IMR-90 (cell line): ENCODE results near the gene CHORDC1. TPM values are rescaled to one million over a fixed set of nuclear protein-coding genes. Genes with fewer than 3 reads are reported as not detected.

Source experiments
- ATAC-seq: fragments of 200-7000 bp; cut with Tn5 transposase; 2 replicates; pipeline ENCODE4 v1.9.1; 2020; ENCODE audit warnings: low read depth, mild to moderate bottlenecking, moderate library complexity
- BruUV-seq: library from RNA; stranded (reverse); fragments of 400-500 nt; replicated peaks from 2 replicates; lab custom pipeline; 2021; lab: Mats Ljungman, UMichigan
- CTCF ChIA-PET: fragments of 300-600 bp; formaldehyde crosslinking; extraction: SDS; loops from one replicate; lab custom pipeline; 2021; ENCODE audit warnings: antibody characterized with exemption; lab: Yijun Ruan, JAX
- POLR2A ChIA-PET: fragments of 300-600 bp; sonication (Branson Sonifier 250); formaldehyde crosslinking; loops from one replicate; lab custom pipeline; 2022; ENCODE audit warnings: antibody characterized with exemption; ENCODE audit not compliant: unreplicated experiment; lab: Charles Lee
- DNase-seq: peaks from one replicate; pipeline ENCODE4 v3.0.0; 2013
- H2AFZ ChIP-seq: replicated peaks from 2 replicates; pipeline ENCODE3; 2013; ENCODE audit warnings: low read length, mild to moderate bottlenecking; ENCODE audit not compliant: poor library complexity
- H2AK5ac ChIP-seq: 2 replicates; pipeline ENCODE4 v1.6.1; 2013; ENCODE audit warnings: low read depth, low read length, inconsistent platforms
- H2AK9ac ChIP-seq: replicated peaks from 2 replicates; pipeline ENCODE3; 2013; ENCODE audit warnings: mild to moderate bottlenecking, low read depth, low read length, moderate library complexity; ENCODE audit not compliant: poor library complexity
- H2BK120ac ChIP-seq: 2 replicates; pipeline ENCODE4 v1.6.1; 2013; ENCODE audit warnings: low read depth, low read length, inconsistent platforms
- H2BK15ac ChIP-seq: 3 replicates; pipeline ENCODE4 v1.6.1; 2013; ENCODE audit warnings: low read depth, low read length, inconsistent platforms
- H2BK20ac ChIP-seq: 2 replicates; pipeline ENCODE4 v1.6.1; 2013; ENCODE audit warnings: low read depth, mild to moderate bottlenecking, inconsistent platforms, low read length, moderate library complexity
- H2BK5ac ChIP-seq: 2 replicates; pipeline ENCODE4 v1.6.1; 2013; ENCODE audit warnings: mild to moderate bottlenecking, low read depth, low read length, inconsistent platforms; ENCODE audit not compliant: poor library complexity, severe bottlenecking
- H3K14ac ChIP-seq: replicated peaks from 2 replicates; pipeline ENCODE4 v1.6.1; 2013; ENCODE audit warnings: low read depth, low read length, inconsistent platforms
- H3K18ac ChIP-seq: 2 replicates; pipeline ENCODE4 v1.6.1; 2013; ENCODE audit warnings: low read depth, low read length, control low read depth
- H3K23ac ChIP-seq: 2 replicates; pipeline ENCODE4 v1.6.1; 2013; ENCODE audit warnings: low read depth, low read length, inconsistent platforms
- H3K27ac ChIP-seq: 2 replicates; pipeline ENCODE4 v1.5.1; 2013; ENCODE audit warnings: mild to moderate bottlenecking, control low read depth, low read length; ENCODE audit not compliant: insufficient read depth
- H3K27me3 ChIP-seq: 2 replicates; pipeline ENCODE4 v1.6.1; 2013; ENCODE audit warnings: low read length; ENCODE audit not compliant: control insufficient read depth, insufficient read depth
- H3K36me3 ChIP-seq: 2 replicates; pipeline ENCODE4 v1.6.1; 2013; ENCODE audit warnings: low read length, mixed read lengths; ENCODE audit not compliant: control insufficient read depth, insufficient read depth
- H3K4ac ChIP-seq: 2 replicates; pipeline ENCODE4 v1.6.1; 2013; ENCODE audit warnings: low read depth, low read length, inconsistent platforms
- H3K4me1 ChIP-seq: 2 replicates; pipeline ENCODE4 v1.6.1; 2013; ENCODE audit warnings: low read length, mixed read lengths; ENCODE audit not compliant: control insufficient read depth, insufficient read depth
- H3K4me2 ChIP-seq: 2 replicates; pipeline ENCODE4 v1.6.1; 2013; ENCODE audit warnings: low read depth, mild to moderate bottlenecking, control low read depth, low read length, moderate library complexity
- H3K4me3 ChIP-seq: 2 replicates; pipeline ENCODE4 v1.5.1; 2013; ENCODE audit warnings: low read depth, mild to moderate bottlenecking, control low read depth, low read length, moderate library complexity; ENCODE audit not compliant: insufficient read depth
- H3K56ac ChIP-seq: 2 replicates; pipeline ENCODE4 v1.6.1; 2013; ENCODE audit warnings: low read length, inconsistent platforms; ENCODE audit not compliant: insufficient read depth; ENCODE audit errors: extremely low read depth
- H3K79me1 ChIP-seq, 2 experiments: 2 replicates each; pipeline ENCODE4 v1.6.1; 2013; ENCODE audit warnings: low read length in 2 of 2, inconsistent platforms in 1 of 2, low read depth in 1 of 2
- H3K9ac ChIP-seq: 2 replicates; pipeline ENCODE4 v1.6.1; 2013; ENCODE audit warnings: low read depth, low read length, control low read depth
- H3K9me1 ChIP-seq: 2 replicates; pipeline ENCODE4 v1.6.1; 2013; ENCODE audit warnings: low read length, inconsistent platforms; ENCODE audit not compliant: insufficient read depth
- H3K9me3 ChIP-seq: 2 replicates; pipeline ENCODE4 v1.6.1; 2013; ENCODE audit warnings: low read length; ENCODE audit not compliant: control insufficient read depth, insufficient read depth
- H4K20me1 ChIP-seq: 2 replicates; pipeline ENCODE4 v1.6.1; 2013; ENCODE audit warnings: low read length, inconsistent platforms; ENCODE audit not compliant: insufficient read depth
- H4K5ac ChIP-seq: 2 replicates; pipeline ENCODE4 v1.6.1; 2013; ENCODE audit warnings: mild to moderate bottlenecking, low read depth, low read length, control low read depth
- H4K8ac ChIP-seq, 2 experiments: 2 replicates each; pipeline ENCODE4 v1.6.1; 2013; ENCODE audit warnings: low read depth in 2 of 2, low read length in 2 of 2, control low read depth in 1 of 2, inconsistent platforms in 1 of 2
- H4K91ac ChIP-seq: 2 replicates; pipeline ENCODE4 v1.6.1; 2013; ENCODE audit warnings: low read depth, low read length, inconsistent platforms; ENCODE audit not compliant: insufficient read depth
- CHD1 ChIP-seq: IDR thresholded peaks from 2 replicates; pipeline ENCODE4 v1.6.1; 2012; ENCODE audit warnings: low read depth, low read length, improper control_type of control experiment
- FOS ChIP-seq: fragments of 150-350 bp; IDR thresholded peaks from 2 replicates; pipeline ENCODE4 v1.6.1; 2016; ENCODE audit warnings: low read depth, low read length
- MXI1 ChIP-seq: IDR thresholded peaks from 2 replicates; pipeline ENCODE4 v1.6.1; 2012; ENCODE audit warnings: low read depth, mild to moderate bottlenecking, low read length, moderate library complexity, borderline replicate concordance
- NFE2L2 ChIP-seq: fragments of 150-350 bp; IDR thresholded peaks from 2 replicates; pipeline ENCODE4 v1.6.1; 2016; ENCODE audit warnings: low read depth, mild to moderate bottlenecking, low read length
- RAD21 ChIP-seq: IDR thresholded peaks from 2 replicates; pipeline ENCODE4 v1.6.1; 2012; ENCODE audit warnings: low read length, improper control_type of control experiment
- RCOR1 ChIP-seq: IDR thresholded peaks from 2 replicates; pipeline ENCODE4 v1.6.1; 2012; ENCODE audit warnings: mild to moderate bottlenecking, low read length, improper control_type of control experiment; ENCODE audit not compliant: insufficient replicate concordance
- SMC3 ChIP-seq: fragments of 150-350 bp; IDR thresholded peaks from 2 replicates; pipeline ENCODE4 v1.6.1; 2016; ENCODE audit warnings: low read depth, mild to moderate bottlenecking, antibody characterized with exemption, low read length, moderate library complexity
- WGBS, 2 experiments: methylation state at CpG; one replicate each; pipeline versions ENCODE4 v1.1.5 to v1.1.7; 2013; ENCODE audit warnings: missing lambda C conversion rate in 2 of 2; ENCODE audit not compliant: insufficient read length in 1 of 2; ENCODE audit errors: extremely low coverage in 2 of 2; 5-methylcytosine and 5-hydroxymethylcytosine counted together
- dilution Hi-C: fragments of 300-500 bp; cut with HindIII; formaldehyde crosslinking; loops from one replicate; pipeline ENCODE4 v1.14.3; 2018; ENCODE audit warnings: low sequenced_read_pairs; ENCODE audit not compliant: unreplicated experiment
- in situ Hi-C: fragments of 300-500 bp; cut with MboI; formaldehyde crosslinking; loops from 3 replicates; pipeline ENCODE4 v1.14.3; 2019; ENCODE audit warnings: low sequenced_read_pairs, inconsistent platforms, mixed read lengths
- intact Hi-C: fragments of 100-400 bp; cut with micrococcal nuclease; formaldehyde crosslinking; loops from 2 replicates; pipeline ENCODE4 v1.10.0; 2022
- polyA plus RNA-seq, 3 experiments: library from polyadenylated mRNA; depleted of rRNA; stranded (reverse); fragments of >200 nt; gene quantifications; 2 replicates each; pipeline ENCODE4 v1.2.3, GENCODE V29; 2012; ENCODE audit warnings: low replicate concordance in 1 of 3
- total RNA-seq: library from RNA; depleted of rRNA; stranded (reverse); fragments of >200 nt; gene quantifications from 2 replicates; pipeline ENCODE4 v1.2.3, GENCODE V29; 2012
- TF ChIP-seq, protein P1 (sequence below): fragments of 150-350 bp; IDR thresholded peaks from 2 replicates; pipeline ENCODE4 v1.6.1; 2017; ENCODE audit warnings: mild to moderate bottlenecking, antibody characterized with exemption, low read length, low read depth
- TF ChIP-seq, protein P2 (sequence below): conservative IDR thresholded peaks from 2 replicates; pipeline ENCODE4 v1.5.1; 2012; ENCODE audit warnings: mild to moderate bottlenecking, low read depth, low read length, improper control_type of control experiment

Gene CHORDC1
- total and polyA plus RNA-seq, 2 of the 4 experiments (the other 2 are of a cell fraction) = 26.9 to 51.4 TPM

DNA sequence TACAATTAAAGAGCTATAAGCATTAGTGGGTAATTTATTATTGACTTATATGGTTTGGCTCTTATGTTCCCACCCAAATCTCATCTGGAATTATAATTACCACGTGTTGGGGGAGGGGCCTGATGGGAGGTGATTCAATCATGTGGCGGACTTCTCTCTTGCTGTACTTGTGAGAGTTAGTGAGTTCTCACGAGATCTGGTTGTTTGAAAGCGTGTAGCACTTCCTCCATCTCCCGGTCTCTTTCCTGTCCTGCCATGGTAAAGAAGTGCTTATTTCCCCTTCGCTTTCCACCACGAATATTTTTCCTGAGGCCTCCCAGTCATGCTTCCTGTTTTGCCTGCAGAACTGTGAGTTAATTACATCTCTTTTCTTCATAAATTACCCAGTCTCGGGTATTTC lies 28.1 kb upstream of the CHORDC1 start:
- no peak overlapping the region for H3K23ac ChIP-seq
- H3K56ac ChIP-seq = no peak overlapping the region
- H3K4me1 ChIP-seq = no peaks in the 10 kb centered on the region
- no peak overlapping the region for H2AFZ ChIP-seq
- H3K27ac ChIP-seq = no peak overlapping the region
- in situ Hi-C loops (no loop called here), intact Hi-C loops (no loop called here), dilution Hi-C loops (no loop called here)
- no peak for DNase-seq
- no peaks in the 10 kb centered on the region for H4K20me1 ChIP-seq
- no peak overlapping the region for H3K4ac ChIP-seq
- no peak overlapping the region for H2AK5ac ChIP-seq
- ChIA-PET POLR2A (no interaction called here), CTCF (no interaction called here)
- H2BK20ac ChIP-seq = no peak overlapping the region
- H3K27me3 ChIP-seq = no peaks in the 10 kb centered on the region
- no TSS peak for BruUV-seq
- H2BK5ac ChIP-seq = no peak overlapping the region
- no peaks in the 10 kb centered on the region for H3K79me1 ChIP-seq
- no peak overlapping the region for H2BK120ac ChIP-seq
- no peak overlapping the region for H2AK9ac ChIP-seq
- H3K9ac ChIP-seq = no peak overlapping the region
- TF ChIP-seq RAD21 = no peak
- no peak for TF ChIP-seq NFE2L2
- TF ChIP-seq, protein P1, sequence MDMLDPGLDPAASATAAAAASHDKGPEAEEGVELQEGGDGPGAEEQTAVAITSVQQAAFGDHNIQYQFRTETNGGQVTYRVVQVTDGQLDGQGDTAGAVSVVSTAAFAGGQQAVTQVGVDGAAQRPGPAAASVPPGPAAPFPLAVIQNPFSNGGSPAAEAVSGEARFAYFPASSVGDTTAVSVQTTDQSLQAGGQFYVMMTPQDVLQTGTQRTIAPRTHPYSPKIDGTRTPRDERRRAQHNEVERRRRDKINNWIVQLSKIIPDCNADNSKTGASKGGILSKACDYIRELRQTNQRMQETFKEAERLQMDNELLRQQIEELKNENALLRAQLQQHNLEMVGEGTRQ = no peak
- no peak for TF ChIP-seq FOS
- no peak for TF ChIP-seq RCOR1
- no peak for TF ChIP-seq MXI1
- no peak for TF ChIP-seq SMC3
- no peak for TF ChIP-seq CHD1
- TF ChIP-seq, protein P2, sequence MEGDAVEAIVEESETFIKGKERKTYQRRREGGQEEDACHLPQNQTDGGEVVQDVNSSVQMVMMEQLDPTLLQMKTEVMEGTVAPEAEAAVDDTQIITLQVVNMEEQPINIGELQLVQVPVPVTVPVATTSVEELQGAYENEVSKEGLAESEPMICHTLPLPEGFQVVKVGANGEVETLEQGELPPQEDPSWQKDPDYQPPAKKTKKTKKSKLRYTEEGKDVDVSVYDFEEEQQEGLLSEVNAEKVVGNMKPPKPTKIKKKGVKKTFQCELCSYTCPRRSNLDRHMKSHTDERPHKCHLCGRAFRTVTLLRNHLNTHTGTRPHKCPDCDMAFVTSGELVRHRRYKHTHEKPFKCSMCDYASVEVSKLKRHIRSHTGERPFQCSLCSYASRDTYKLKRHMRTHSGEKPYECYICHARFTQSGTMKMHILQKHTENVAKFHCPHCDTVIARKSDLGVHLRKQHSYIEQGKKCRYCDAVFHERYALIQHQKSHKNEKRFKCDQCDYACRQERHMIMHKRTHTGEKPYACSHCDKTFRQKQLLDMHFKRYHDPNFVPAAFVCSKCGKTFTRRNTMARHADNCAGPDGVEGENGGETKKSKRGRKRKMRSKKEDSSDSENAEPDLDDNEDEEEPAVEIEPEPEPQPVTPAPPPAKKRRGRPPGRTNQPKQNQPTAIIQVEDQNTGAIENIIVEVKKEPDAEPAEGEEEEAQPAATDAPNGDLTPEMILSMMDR = no peak
- H3K4me2 ChIP-seq = no peak overlapping the region
- no peaks in the 10 kb centered on the region for H3K9me1 ChIP-seq
- no peak for ATAC-seq
- no peak overlapping the region for H3K14ac ChIP-seq
- no peak overlapping the region for H2BK15ac ChIP-seq
- no peak overlapping the region for H4K5ac ChIP-seq
- H3K4me3 ChIP-seq = no peak overlapping the region
- no peak overlapping the region for H4K8ac ChIP-seq
- H3K36me3 ChIP-seq = no peaks in the 10 kb centered on the region
- H4K91ac ChIP-seq = no peak overlapping the region
- no peak overlapping the region for H3K18ac ChIP-seq
- no peaks in the 10 kb centered on the region for H3K9me3 ChIP-seq
- WGBS, 2 experiments = no CpG with 5 or more reads among the region's 8 CpGs
